ENCODE data around the gene THY1. TPM values are rescaled to one million over a fixed set of nuclear protein-coding genes. Genes with fewer than 3 reads are reported as not detected.
A peak's percentile ranks its signal among the peaks of the same experiment; 100 is the strongest.
"Not testable (repeated sequence)": the region's sequence is repeated elsewhere in the genome, so short reads cannot be mapped to it uniquely, and the experiment has no call there.

THY1 gene
- total RNA-seq, result 49.6 TPM

GRCh38 chr11:119422809-119423508, at the start of gene THY1:
Gene THY1 (minus strand): TSS chr11:119423172. CDS start chr11:119420905, 2,267 bp downstream.
- peak; percentile 79 for DNase-seq

- no peak for DNase-seq
Observed at GRCh38 chr11:119472186-119472855, 49.3 kb upstream of the THY1 start.

- DNase-seq, result no peak
Observed at GRCh38 chr11:119471329-119471728, 48.4 kb upstream of the THY1 start.

GRCh38 chr11:119470317-119471291, 47.6 kb upstream of the THY1 start:
- DNase-seq, result peak; percentile 40

GRCh38 chr11:119469506-119469905, 46.5 kb upstream of the THY1 start:
- DNase-seq, result no peak

GRCh38 chr11:119468511-119468910, 45.5 kb upstream of the THY1 start:
- no peak for DNase-seq

- no peak for DNase-seq
Observed at GRCh38 chr11:119461229-119461963, 38.4 kb upstream of the THY1 start.

- DNase-seq, result peak; percentile 88
Observed at GRCh38 chr11:119460582-119460981, 37.6 kb upstream of the THY1 start.

- no peak for DNase-seq
Observed at GRCh38 chr11:119460097-119460496, 37.1 kb upstream of the THY1 start.

- no peak for DNase-seq
Observed at GRCh38 chr11:119459293-119459976, 36.5 kb upstream of the THY1 start.

GRCh38 chr11:119455708-119456107, 32.7 kb upstream of the THY1 start:
- not testable (repeated sequence) for DNase-seq

- DNase-seq, result not testable (repeated sequence)
Observed at GRCh38 chr11:119455241-119455640, 32.3 kb upstream of the THY1 start.

- no peak for DNase-seq
Observed at GRCh38 chr11:119453881-119454280, 30.9 kb upstream of the THY1 start.

- no peak for DNase-seq
Observed at GRCh38 chr11:119450590-119451326, 27.8 kb upstream of the THY1 start.

- DNase-seq, result no peak
Observed at GRCh38 chr11:119449498-119449897, 26.5 kb upstream of the THY1 start.

- DNase-seq, result no peak
Observed at GRCh38 chr11:119448380-119448779, 25.4 kb upstream of the THY1 start.

- peak; percentile 53 for DNase-seq
Observed at GRCh38 chr11:119447664-119448242, 24.8 kb upstream of the THY1 start.

GRCh38 chr11:119446871-119447663, 24.1 kb upstream of the THY1 start:
- DNase-seq, result no peak

GRCh38 chr11:119446434-119446833, 23.5 kb upstream of the THY1 start:
- DNase-seq, result no peak
